ENCODE measurements around the gene WDR1.

- TF ChIP-seq CTCF (IDR thresholded peaks at IDR 0.05) (no peak), POLR2A (IDR thresholded peaks at IDR 0.05) (no peak)
Measured at GRCh38 chr4:10112658-10113284, 3.8 kb downstream of the WDR1 start.
